Adrenal gland (tissue), 5 donors: Measurements from ENCODE around the gene HIBCH.

ENCODE experiments used
- CTCF ChIP-seq, 6 experiments: fragments of 450-650 bp in 4 of 6; fragments of 200-600 bp in 2 of 6; sonication (generic) in 1 of 6; IDR thresholded peaks; 1 replicate in 5 of 6; 2 replicates in 1 of 6; pipeline versions ENCODE4 v1.5.1 to v1.8.0; 2016 to 2021; ENCODE audit warnings: antibody characterized with exemption in 6 of 6, mild to moderate bottlenecking in 2 of 6, moderate library complexity in 1 of 6
- POLR2A ChIP-seq, 2 donors: fragments of 450-650 bp; IDR thresholded peaks; one replicate each; pipeline ENCODE4 v1.6.1; 2017; ENCODE audit warnings: antibody characterized with exemption in 2 of 2, mild to moderate bottlenecking in 2 of 2, moderate library complexity in 1 of 2
- donor health status: DM: no; HTN: no; CAD: no.

- no peak for TF ChIP-seq CTCF (IDR thresholded peaks at IDR 0.05)
- TF ChIP-seq POLR2A (IDR thresholded peaks at IDR 0.05), result no peak
These were observed 47.5 kb upstream of the HIBCH start for GRCh38 chr2:190367091-190367490.
